A549 (cell line): ENCODE data around the gene NID1.

Source experiments
- BHLHE40 ChIP-seq: IDR thresholded peaks from 2 replicates; pipeline ENCODE4 v1.6.1; 2012; ENCODE audit warnings: low read depth, low read length, inconsistent platforms
- TF ChIP-seq, protein P1 (sequence below): fragments of >200 bp; sonication (Bioruptor Twin); formaldehyde crosslinking; IDR thresholded peaks from 3 replicates; pipeline ENCODE4 v1.5.1; 2016
- TF ChIP-seq, protein P2 (sequence below): fragments of 250-450 bp; sonication (Bioruptor Pico); IDR thresholded peaks from 2 replicates; pipeline ENCODE4 v1.5.0; 2021; ENCODE audit warnings: mild to moderate bottlenecking, moderate library complexity, borderline replicate concordance

DNA sequence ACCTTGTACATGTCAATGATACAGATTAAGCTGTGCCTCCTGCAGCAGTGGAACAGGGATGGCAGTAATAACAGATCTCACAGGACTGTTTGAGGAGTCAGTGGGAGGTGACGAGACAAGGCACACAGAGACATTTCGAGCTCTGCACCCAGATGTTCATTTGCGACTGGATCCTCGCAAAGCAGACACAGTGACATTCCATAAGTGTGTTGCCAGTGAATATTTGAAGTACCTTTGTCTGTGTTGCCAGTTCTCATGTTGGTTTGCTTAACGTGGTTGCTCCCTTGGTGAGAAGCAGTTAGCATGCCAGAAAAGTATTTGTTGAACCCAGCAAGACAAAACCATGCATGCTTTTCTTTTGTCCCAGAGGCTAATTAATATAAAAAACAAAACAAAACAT is 67.0 kb downstream of the NID1 start:
- TF ChIP-seq BHLHE40, result no peak
- TF ChIP-seq, protein P1, sequence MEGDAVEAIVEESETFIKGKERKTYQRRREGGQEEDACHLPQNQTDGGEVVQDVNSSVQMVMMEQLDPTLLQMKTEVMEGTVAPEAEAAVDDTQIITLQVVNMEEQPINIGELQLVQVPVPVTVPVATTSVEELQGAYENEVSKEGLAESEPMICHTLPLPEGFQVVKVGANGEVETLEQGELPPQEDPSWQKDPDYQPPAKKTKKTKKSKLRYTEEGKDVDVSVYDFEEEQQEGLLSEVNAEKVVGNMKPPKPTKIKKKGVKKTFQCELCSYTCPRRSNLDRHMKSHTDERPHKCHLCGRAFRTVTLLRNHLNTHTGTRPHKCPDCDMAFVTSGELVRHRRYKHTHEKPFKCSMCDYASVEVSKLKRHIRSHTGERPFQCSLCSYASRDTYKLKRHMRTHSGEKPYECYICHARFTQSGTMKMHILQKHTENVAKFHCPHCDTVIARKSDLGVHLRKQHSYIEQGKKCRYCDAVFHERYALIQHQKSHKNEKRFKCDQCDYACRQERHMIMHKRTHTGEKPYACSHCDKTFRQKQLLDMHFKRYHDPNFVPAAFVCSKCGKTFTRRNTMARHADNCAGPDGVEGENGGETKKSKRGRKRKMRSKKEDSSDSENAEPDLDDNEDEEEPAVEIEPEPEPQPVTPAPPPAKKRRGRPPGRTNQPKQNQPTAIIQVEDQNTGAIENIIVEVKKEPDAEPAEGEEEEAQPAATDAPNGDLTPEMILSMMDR, result no peak
- TF ChIP-seq, protein P2, sequence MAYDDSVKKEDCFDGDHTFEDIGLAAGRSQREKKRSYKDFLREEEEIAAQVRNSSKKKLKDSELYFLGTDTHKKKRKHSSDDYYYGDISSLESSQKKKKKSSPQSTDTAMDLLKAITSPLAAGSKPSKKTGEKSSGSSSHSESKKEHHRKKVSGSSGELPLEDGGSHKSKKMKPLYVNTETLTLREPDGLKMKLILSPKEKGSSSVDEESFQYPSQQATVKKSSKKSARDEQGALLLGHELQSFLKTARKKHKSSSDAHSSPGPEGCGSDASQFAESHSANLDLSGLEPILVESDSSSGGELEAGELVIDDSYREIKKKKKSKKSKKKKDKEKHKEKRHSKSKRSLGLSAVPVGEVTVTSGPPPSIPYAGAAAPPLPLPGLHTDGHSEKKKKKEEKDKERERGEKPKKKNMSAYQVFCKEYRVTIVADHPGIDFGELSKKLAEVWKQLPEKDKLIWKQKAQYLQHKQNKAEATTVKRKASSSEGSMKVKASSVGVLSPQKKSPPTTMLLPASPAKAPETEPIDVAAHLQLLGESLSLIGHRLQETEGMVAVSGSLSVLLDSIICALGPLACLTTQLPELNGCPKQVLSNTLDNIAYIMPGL (CRISPR knock-in tag), result no peak
